IMR-90 (cell line): ENCODE measurements around the gene SLC7A4. TPM values are rescaled to one million over a fixed set of nuclear protein-coding genes. Genes with fewer than 3 reads are reported as not detected.

Experiments
- ATAC-seq: fragments of 200-7000 bp; cut with Tn5 transposase; 2 replicates; pipeline ENCODE4 v1.9.1; 2020; ENCODE audit warnings: low read depth, mild to moderate bottlenecking, moderate library complexity
- BruUV-seq: library from RNA; stranded (reverse); fragments of 400-500 nt; replicated peaks from 2 replicates; lab custom pipeline; 2021; lab: Mats Ljungman, UMichigan
- CTCF ChIA-PET: fragments of 300-600 bp; formaldehyde crosslinking; extraction: SDS; loops from one replicate; lab custom pipeline; 2021; ENCODE audit warnings: antibody characterized with exemption; lab: Yijun Ruan, JAX
- POLR2A ChIA-PET: fragments of 300-600 bp; sonication (Branson Sonifier 250); formaldehyde crosslinking; loops from one replicate; lab custom pipeline; 2022; ENCODE audit warnings: antibody characterized with exemption; ENCODE audit not compliant: unreplicated experiment; lab: Charles Lee
- DNase-seq: peaks from one replicate; pipeline ENCODE4 v3.0.0; 2013
- H2AFZ ChIP-seq: replicated peaks from 2 replicates; pipeline ENCODE3; 2013; ENCODE audit warnings: low read length, mild to moderate bottlenecking; ENCODE audit not compliant: poor library complexity
- H2AK5ac ChIP-seq: 2 replicates; pipeline ENCODE4 v1.6.1; 2013; ENCODE audit warnings: low read depth, low read length, inconsistent platforms
- H2AK9ac ChIP-seq: replicated peaks from 2 replicates; pipeline ENCODE3; 2013; ENCODE audit warnings: mild to moderate bottlenecking, low read depth, low read length, moderate library complexity; ENCODE audit not compliant: poor library complexity
- H2BK120ac ChIP-seq: 2 replicates; pipeline ENCODE4 v1.6.1; 2013; ENCODE audit warnings: low read depth, low read length, inconsistent platforms
- H2BK15ac ChIP-seq: 3 replicates; pipeline ENCODE4 v1.6.1; 2013; ENCODE audit warnings: low read depth, low read length, inconsistent platforms
- H2BK20ac ChIP-seq: 2 replicates; pipeline ENCODE4 v1.6.1; 2013; ENCODE audit warnings: low read depth, mild to moderate bottlenecking, inconsistent platforms, low read length, moderate library complexity
- H2BK5ac ChIP-seq: 2 replicates; pipeline ENCODE4 v1.6.1; 2013; ENCODE audit warnings: mild to moderate bottlenecking, low read depth, low read length, inconsistent platforms; ENCODE audit not compliant: poor library complexity, severe bottlenecking
- H3K14ac ChIP-seq: replicated peaks from 2 replicates; pipeline ENCODE4 v1.6.1; 2013; ENCODE audit warnings: low read depth, low read length, inconsistent platforms
- H3K18ac ChIP-seq: 2 replicates; pipeline ENCODE4 v1.6.1; 2013; ENCODE audit warnings: low read depth, low read length, control low read depth
- H3K23ac ChIP-seq: 2 replicates; pipeline ENCODE4 v1.6.1; 2013; ENCODE audit warnings: low read depth, low read length, inconsistent platforms
- H3K27ac ChIP-seq: 2 replicates; pipeline ENCODE4 v1.5.1; 2013; ENCODE audit warnings: mild to moderate bottlenecking, control low read depth, low read length; ENCODE audit not compliant: insufficient read depth
- H3K27me3 ChIP-seq: 2 replicates; pipeline ENCODE4 v1.6.1; 2013; ENCODE audit warnings: low read length; ENCODE audit not compliant: control insufficient read depth, insufficient read depth
- H3K36me3 ChIP-seq: 2 replicates; pipeline ENCODE4 v1.6.1; 2013; ENCODE audit warnings: low read length, mixed read lengths; ENCODE audit not compliant: control insufficient read depth, insufficient read depth
- H3K4ac ChIP-seq: 2 replicates; pipeline ENCODE4 v1.6.1; 2013; ENCODE audit warnings: low read depth, low read length, inconsistent platforms
- H3K4me1 ChIP-seq: 2 replicates; pipeline ENCODE4 v1.6.1; 2013; ENCODE audit warnings: low read length, mixed read lengths; ENCODE audit not compliant: control insufficient read depth, insufficient read depth
- H3K4me2 ChIP-seq: 2 replicates; pipeline ENCODE4 v1.6.1; 2013; ENCODE audit warnings: low read depth, mild to moderate bottlenecking, control low read depth, low read length, moderate library complexity
- H3K4me3 ChIP-seq: 2 replicates; pipeline ENCODE4 v1.5.1; 2013; ENCODE audit warnings: low read depth, mild to moderate bottlenecking, control low read depth, low read length, moderate library complexity; ENCODE audit not compliant: insufficient read depth
- H3K56ac ChIP-seq: 2 replicates; pipeline ENCODE4 v1.6.1; 2013; ENCODE audit warnings: low read length, inconsistent platforms; ENCODE audit not compliant: insufficient read depth; ENCODE audit errors: extremely low read depth
- H3K79me1 ChIP-seq, 2 experiments: 2 replicates each; pipeline ENCODE4 v1.6.1; 2013; ENCODE audit warnings: low read length in 2 of 2, inconsistent platforms in 1 of 2, low read depth in 1 of 2
- H3K9ac ChIP-seq: 2 replicates; pipeline ENCODE4 v1.6.1; 2013; ENCODE audit warnings: low read depth, low read length, control low read depth
- H3K9me1 ChIP-seq: 2 replicates; pipeline ENCODE4 v1.6.1; 2013; ENCODE audit warnings: low read length, inconsistent platforms; ENCODE audit not compliant: insufficient read depth
- H3K9me3 ChIP-seq: 2 replicates; pipeline ENCODE4 v1.6.1; 2013; ENCODE audit warnings: low read length; ENCODE audit not compliant: control insufficient read depth, insufficient read depth
- H4K20me1 ChIP-seq: 2 replicates; pipeline ENCODE4 v1.6.1; 2013; ENCODE audit warnings: low read length, inconsistent platforms; ENCODE audit not compliant: insufficient read depth
- H4K5ac ChIP-seq: 2 replicates; pipeline ENCODE4 v1.6.1; 2013; ENCODE audit warnings: mild to moderate bottlenecking, low read depth, low read length, control low read depth
- H4K8ac ChIP-seq, 2 experiments: 2 replicates each; pipeline ENCODE4 v1.6.1; 2013; ENCODE audit warnings: low read depth in 2 of 2, low read length in 2 of 2, control low read depth in 1 of 2, inconsistent platforms in 1 of 2
- H4K91ac ChIP-seq: 2 replicates; pipeline ENCODE4 v1.6.1; 2013; ENCODE audit warnings: low read depth, low read length, inconsistent platforms; ENCODE audit not compliant: insufficient read depth
- BHLHE40 ChIP-seq: fragments of 150-350 bp; IDR thresholded peaks from 2 replicates; pipeline ENCODE4 v1.6.1; 2016; ENCODE audit warnings: mild to moderate bottlenecking, low read depth, low read length
- ELK1 ChIP-seq: fragments of 150-350 bp; IDR thresholded peaks from 2 replicates; pipeline ENCODE4 v1.6.1; 2016; ENCODE audit warnings: low read depth, mild to moderate bottlenecking, low read length, moderate library complexity, borderline replicate concordance
- MXI1 ChIP-seq: IDR thresholded peaks from 2 replicates; pipeline ENCODE4 v1.6.1; 2012; ENCODE audit warnings: low read depth, mild to moderate bottlenecking, low read length, moderate library complexity, borderline replicate concordance
- RAD21 ChIP-seq: IDR thresholded peaks from 2 replicates; pipeline ENCODE4 v1.6.1; 2012; ENCODE audit warnings: low read length, improper control_type of control experiment
- RFX5 ChIP-seq: IDR thresholded peaks from 2 replicates; pipeline ENCODE4 v1.8.0; 2012; ENCODE audit warnings: low read depth, mild to moderate bottlenecking, low read length, moderate library complexity
- WGBS, 2 experiments: methylation state at CpG; one replicate each; pipeline versions ENCODE4 v1.1.5 to v1.1.7; 2013; ENCODE audit warnings: missing lambda C conversion rate in 2 of 2; ENCODE audit not compliant: insufficient read length in 1 of 2; ENCODE audit errors: extremely low coverage in 2 of 2; 5-methylcytosine and 5-hydroxymethylcytosine counted together
- dilution Hi-C: fragments of 300-500 bp; cut with HindIII; formaldehyde crosslinking; loops from one replicate; pipeline ENCODE4 v1.14.3; 2018; ENCODE audit warnings: low sequenced_read_pairs; ENCODE audit not compliant: unreplicated experiment
- in situ Hi-C: fragments of 300-500 bp; cut with MboI; formaldehyde crosslinking; loops from 3 replicates; pipeline ENCODE4 v1.14.3; 2019; ENCODE audit warnings: low sequenced_read_pairs, inconsistent platforms, mixed read lengths
- intact Hi-C: fragments of 100-400 bp; cut with micrococcal nuclease; formaldehyde crosslinking; loops from 2 replicates; pipeline ENCODE4 v1.10.0; 2022
- polyA plus RNA-seq, 3 experiments: library from polyadenylated mRNA; depleted of rRNA; stranded (reverse); fragments of >200 nt; gene quantifications; 2 replicates each; pipeline ENCODE4 v1.2.3, GENCODE V29; 2012; ENCODE audit warnings: low replicate concordance in 1 of 3
- total RNA-seq: library from RNA; depleted of rRNA; stranded (reverse); fragments of >200 nt; gene quantifications from 2 replicates; pipeline ENCODE4 v1.2.3, GENCODE V29; 2012

SLC7A4 gene
- total and polyA plus RNA-seq, 2 of the 4 experiments (the other 2 are of a cell fraction) = 0.03 TPM; not detected in 1

GRCh38 chr22:21043860-21044535 is 11.6 kb upstream of the SLC7A4 start:
- no TSS peak for BruUV-seq
- ATAC-seq (no peak), DNase-seq (no peak)
- no peak for TF ChIP-seq RAD21
- no peak for TF ChIP-seq BHLHE40
- no peak for TF ChIP-seq RFX5
- TF ChIP-seq ELK1 = no peak
- TF ChIP-seq MXI1 = no peak
- H3K56ac ChIP-seq = no peak overlapping the region
- H4K8ac ChIP-seq = no peak overlapping the region
- peak overlapping the region; percentile 76 for H2AK5ac ChIP-seq
- intact Hi-C loops = loop anchor here (2.0 kb wide), 1 partner anchor 29 kb away; the partner anchor contains the start of gene P2RX6
- WGBS, 2 experiments = 84% methylated on average over 7 of the region's 15 CpGs; no CpG with 5 or more reads in 1 of the 2 experiments
- dilution Hi-C loops = no loop called here
- H3K9ac ChIP-seq = no peak overlapping the region
- peak overlapping the region; percentile 15; the same call in 1 of the 2 replicates for H3K14ac ChIP-seq
- CTCF ChIA-PET = interaction anchor here (1.4 kb wide), 1 partner anchor 23 kb away, joined by 3 read pairs; no protein-coding TSS in a partner anchor
- no peak overlapping the region for H3K4me3 ChIP-seq
- H4K91ac ChIP-seq = no peak overlapping the region
- no peaks in the 10 kb centered on the region for H4K20me1 ChIP-seq
- H3K4me1 ChIP-seq = peaks cover 15% of the 10 kb centered on the region
- no peak overlapping the region for H2BK20ac ChIP-seq
- H3K27ac ChIP-seq = no peak overlapping the region; the same call in 1 of the 2 replicates
- no peak overlapping the region for H4K5ac ChIP-seq
- H2BK15ac ChIP-seq = no peak overlapping the region
- no peak overlapping the region for H2AFZ ChIP-seq
- H3K27me3 ChIP-seq = no peaks in the 10 kb centered on the region
- H3K9me1 ChIP-seq = peaks cover 6% of the 10 kb centered on the region; the same call in 1 of the 2 replicates
- H3K4ac ChIP-seq = peak overlapping the region; percentile 11
- POLR2A ChIA-PET = no interaction called here
- no peak overlapping the region for H3K18ac ChIP-seq
- H3K4me2 ChIP-seq = no peak overlapping the region
- no peaks in the 10 kb centered on the region for H3K79me1 ChIP-seq
- H2AK9ac ChIP-seq = peak overlapping the region; percentile 78
- no peak overlapping the region for H2BK5ac ChIP-seq
- in situ Hi-C loops = no loop called here
- no peak overlapping the region for H2BK120ac ChIP-seq
- H3K9me3 ChIP-seq = no peaks in the 10 kb centered on the region
- no peak overlapping the region for H3K23ac ChIP-seq
- no peaks in the 10 kb centered on the region for H3K36me3 ChIP-seq
